ENCODE data around the gene NCBP3.

DNA sequence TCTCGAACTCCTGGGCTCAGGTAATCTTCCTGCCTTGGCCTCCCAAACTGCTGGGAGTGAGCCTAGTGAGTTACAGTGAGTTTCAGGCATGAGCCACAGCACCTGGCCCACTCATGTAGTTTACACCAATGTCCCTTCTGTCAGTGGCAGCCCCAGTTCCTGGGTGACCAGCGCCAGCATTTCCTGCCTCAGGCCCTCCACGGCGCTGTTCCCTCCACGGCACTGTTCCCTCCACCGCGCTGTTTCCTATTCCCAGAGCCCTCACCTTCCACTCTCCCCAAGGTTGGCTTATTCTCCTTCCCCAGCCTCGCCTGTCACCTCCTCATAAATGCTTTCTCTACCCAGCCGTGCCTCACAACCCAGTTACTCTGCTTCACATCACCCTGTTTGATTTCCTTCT, 77.7 kb downstream of the NCBP3 start:
- TF ChIP-seq CTCF (IDR thresholded peaks at IDR 0.05) = no peak
- no peak for TF ChIP-seq POLR2A (IDR thresholded peaks at IDR 0.05)
